Transverse colon (tissue), 4 donors: Measurements from ENCODE around the gene FGD4.

ENCODE experiments used
- CTCF ChIP-seq, 5 experiments: fragments of 200-600 bp in 3 of 5; fragments of 450-650 bp in 2 of 5; sonication (generic) in 3 of 5; IDR thresholded peaks; 1 replicate in 2 of 5; 2 replicates in 3 of 5; pipeline ENCODE4 v1.5.1; 2016 to 2017; ENCODE audit warnings: antibody characterized with exemption in 5 of 5, inconsistent platforms in 3 of 5, mild to moderate bottlenecking in 2 of 5, moderate library complexity in 1 of 5
- POLR2A ChIP-seq: fragments of 450-650 bp; IDR thresholded peaks from one replicate; pipeline ENCODE4 v1.6.1; 2016; ENCODE audit warnings: antibody characterized with exemption, mild to moderate bottlenecking, moderate library complexity
- POLR2AphosphoS5 ChIP-seq, 3 donors: sonication (generic); formaldehyde crosslinking; IDR thresholded peaks; one replicate each; pipeline ENCODE4 v1.6.1; 2016; ENCODE audit warnings: antibody characterized with exemption in 3 of 3

DNA sequence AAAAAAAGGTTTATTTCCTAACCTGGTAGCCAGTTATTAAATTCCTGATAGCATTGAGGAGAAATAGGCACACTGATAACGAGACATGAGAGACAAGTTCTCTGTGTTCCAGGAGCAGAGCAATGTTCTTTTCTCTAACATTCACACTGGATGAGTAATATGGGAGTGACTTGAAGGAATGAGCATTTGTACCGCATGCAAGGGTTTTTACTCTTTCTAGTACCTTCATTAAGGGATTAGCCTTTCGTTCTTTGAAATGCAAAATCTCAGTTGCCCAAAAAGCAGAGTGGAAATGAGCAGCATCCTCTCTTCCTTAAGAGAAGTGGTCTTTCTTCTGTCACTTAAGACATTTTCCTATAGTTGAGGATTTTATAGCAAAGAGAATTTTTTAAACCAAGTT, 54.7 kb downstream of the FGD4 start:
- TF ChIP-seq POLR2A (no peak), CTCF (IDR thresholded peaks at IDR 0.05) (no peak), POLR2AphosphoS5 (IDR thresholded peaks at IDR 0.05) (peak in 2 of 3 donors; percentile 31 to 51)
